Colonic mucosa (tissue), 4 donors: ENCODE results near the gene CD79B. TPM values are rescaled to one million over a fixed set of nuclear protein-coding genes. Genes with fewer than 3 reads are reported as not detected.

Experiments used
- DNase-seq: peaks from one replicate; pipeline ENCODE4 v3.0.0-alpha.2; 2020
- H3K27ac ChIP-seq: fragments of 200-600 bp; one replicate; pipeline ENCODE4 v1.8.0; 2021
- H3K27me3 ChIP-seq: fragments of 200-600 bp; one replicate; pipeline ENCODE4 v1.8.0; 2021
- H3K36me3 ChIP-seq: fragments of 200-600 bp; one replicate; pipeline ENCODE4 v1.8.0; 2021
- H3K4me1 ChIP-seq: fragments of 200-600 bp; one replicate; pipeline ENCODE4 v1.8.0; 2021; ENCODE audit warnings: mild to moderate bottlenecking
- H3K4me3 ChIP-seq: fragments of 200-600 bp; one replicate; pipeline ENCODE4 v1.8.0; 2021
- H3K9ac ChIP-seq, 2 donors: one replicate each; pipeline ENCODE4 v1.7.0; 2013; ENCODE audit warnings: control low read depth in 2 of 2, low read depth in 2 of 2, low read length in 2 of 2
- H3K9me3 ChIP-seq: fragments of 200-600 bp; one replicate; pipeline ENCODE4 v1.8.0; 2021
- intact Hi-C: fragments of 100-400 bp; cut with DNase I; formaldehyde crosslinking; loops from one replicate; pipeline ENCODE4 v1.14.1; 2022
- total RNA-seq, 2 donors: library from RNA; stranded (reverse); fragmentation: NEBNext Ultra II Directional in 1 of 2; extraction: Animal tissue kit (Norgen Biotek cat#: 25700) in 1 of 2; gene quantifications; one replicate each; pipeline ENCODE4 v1.2.1, GENCODE V29; 2021
- TF ChIP-seq, protein P1 (sequence below): fragments of 200-600 bp; IDR thresholded peaks from one replicate; pipeline ENCODE4 v1.8.0; 2022; ENCODE audit warnings: antibody characterized with exemption, mild to moderate bottlenecking
- donor health status: healthy.
- donor health status: DM: no; HTN: no; CAD: no.
- donor health status: DM: no; HTN: no; CAD: no.

The CD79B gene
- total RNA-seq, 2 donors from 2014 or later = 1.5 to 1.7 TPM

DNA sequence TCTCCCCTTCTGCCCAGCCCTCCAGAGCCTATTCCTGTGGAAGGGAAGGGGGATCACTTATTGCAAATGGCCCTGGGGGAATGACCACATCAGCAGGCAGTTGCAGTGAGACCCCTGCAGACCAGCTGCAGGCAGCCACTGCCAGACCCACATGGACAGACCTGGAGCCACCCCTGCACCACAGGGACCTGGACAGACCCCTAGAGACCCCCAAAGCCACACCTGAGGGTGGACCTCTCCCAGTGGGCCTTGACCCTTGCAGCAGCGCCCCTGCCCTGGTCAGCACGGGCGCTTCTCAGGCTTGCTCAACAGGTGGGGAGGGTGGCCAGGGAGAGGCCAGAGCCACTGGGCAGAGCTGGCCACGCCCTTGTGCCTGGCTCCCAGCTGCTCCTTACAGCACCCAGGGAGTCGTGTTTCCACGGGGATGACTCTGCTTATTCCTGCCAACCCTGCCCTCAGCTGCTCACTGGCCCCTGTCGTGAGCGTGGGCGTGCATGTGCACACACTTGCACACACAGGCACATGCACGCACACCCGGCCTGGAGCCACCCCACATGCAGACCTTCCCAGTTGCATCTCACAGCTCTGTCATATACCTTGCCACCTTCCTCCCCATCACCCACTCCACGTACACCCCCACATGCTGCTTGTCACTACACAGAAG is 41.9 kb upstream of the CD79B start:
- DNase-seq = no peak
- H3K27ac ChIP-seq = no peak overlapping the region
- H3K9me3 ChIP-seq = no peaks in the 10 kb centered on the region
- H3K4me1 ChIP-seq = no peaks in the 10 kb centered on the region
- H3K4me3 ChIP-seq = no peak overlapping the region
- intact Hi-C loops = no loop called here
- TF ChIP-seq, protein P1, sequence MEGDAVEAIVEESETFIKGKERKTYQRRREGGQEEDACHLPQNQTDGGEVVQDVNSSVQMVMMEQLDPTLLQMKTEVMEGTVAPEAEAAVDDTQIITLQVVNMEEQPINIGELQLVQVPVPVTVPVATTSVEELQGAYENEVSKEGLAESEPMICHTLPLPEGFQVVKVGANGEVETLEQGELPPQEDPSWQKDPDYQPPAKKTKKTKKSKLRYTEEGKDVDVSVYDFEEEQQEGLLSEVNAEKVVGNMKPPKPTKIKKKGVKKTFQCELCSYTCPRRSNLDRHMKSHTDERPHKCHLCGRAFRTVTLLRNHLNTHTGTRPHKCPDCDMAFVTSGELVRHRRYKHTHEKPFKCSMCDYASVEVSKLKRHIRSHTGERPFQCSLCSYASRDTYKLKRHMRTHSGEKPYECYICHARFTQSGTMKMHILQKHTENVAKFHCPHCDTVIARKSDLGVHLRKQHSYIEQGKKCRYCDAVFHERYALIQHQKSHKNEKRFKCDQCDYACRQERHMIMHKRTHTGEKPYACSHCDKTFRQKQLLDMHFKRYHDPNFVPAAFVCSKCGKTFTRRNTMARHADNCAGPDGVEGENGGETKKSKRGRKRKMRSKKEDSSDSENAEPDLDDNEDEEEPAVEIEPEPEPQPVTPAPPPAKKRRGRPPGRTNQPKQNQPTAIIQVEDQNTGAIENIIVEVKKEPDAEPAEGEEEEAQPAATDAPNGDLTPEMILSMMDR = no peak
- H3K36me3 ChIP-seq = no peaks in the 10 kb centered on the region
- no peak overlapping the region for H3K9ac ChIP-seq
- H3K27me3 ChIP-seq = no peaks in the 10 kb centered on the region

DNA sequence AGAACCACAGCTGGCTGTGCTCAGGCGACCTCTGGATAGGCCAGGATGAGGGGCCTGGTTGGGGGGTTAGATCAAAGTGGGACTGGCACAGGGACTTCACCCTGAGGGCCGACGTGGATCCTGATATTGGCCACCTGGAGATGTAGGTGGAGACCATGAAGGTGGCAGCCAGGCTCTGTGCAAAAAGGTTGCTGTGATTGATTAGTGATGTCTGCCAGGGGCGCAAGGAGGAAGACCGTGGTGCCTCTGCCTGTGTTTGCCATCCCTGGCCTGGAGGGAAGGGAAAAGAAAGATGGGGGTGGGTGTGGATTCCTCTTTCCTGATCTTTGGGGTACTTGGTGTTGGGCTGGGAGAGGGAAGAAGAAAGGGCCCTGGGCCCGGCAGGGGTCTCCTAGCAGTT is 41.1 kb upstream of the CD79B start:
- no peak for DNase-seq
- intact Hi-C loops = no loop called here
- H3K4me1 ChIP-seq = no peaks in the 10 kb centered on the region
- TF ChIP-seq, protein P1 = no peak
- H3K27ac ChIP-seq = no peak overlapping the region
- no peaks in the 10 kb centered on the region for H3K36me3 ChIP-seq
- no peaks in the 10 kb centered on the region for H3K27me3 ChIP-seq
- H3K9ac ChIP-seq = no peak overlapping the region
- H3K9me3 ChIP-seq = no peaks in the 10 kb centered on the region
- H3K4me3 ChIP-seq = no peak overlapping the region

DNA sequence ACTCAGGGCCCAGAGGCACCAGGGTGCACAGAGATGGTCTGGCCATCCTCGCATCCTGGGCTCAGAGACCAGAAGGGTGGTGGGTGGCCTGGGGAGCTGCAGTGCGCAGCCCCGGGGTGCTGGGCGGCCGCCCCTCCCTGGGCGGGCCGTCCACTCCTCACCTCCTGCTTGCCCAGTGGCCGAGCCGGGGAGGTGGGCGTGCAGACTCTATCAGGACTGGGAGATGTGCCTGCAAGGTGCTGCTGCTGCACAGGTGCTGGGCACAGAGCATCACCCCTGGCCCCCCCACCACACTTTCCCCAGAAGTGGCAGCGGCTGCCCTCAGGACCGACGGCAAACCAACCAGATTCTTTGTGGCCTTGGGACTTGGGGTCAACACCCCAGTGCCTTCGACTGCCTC is 40.7 kb upstream of the CD79B start, which contains the start of gene SCN4A:
TSS of gene SCN4A (minus strand) at position 123 of the 400 bp plus-strand sequence. CDS start at position 46, 77 bp downstream.
- Histone ChIP-seq H3K4me3 (no peak within 1 kb of the TSS), H3K9me3 (no peaks in the 10 kb centered on the region), H3K36me3 (no peaks in the 10 kb centered on the region), H3K27me3 (no peaks in the 10 kb centered on the region), H3K27ac (no peak within 1 kb of the TSS), H3K4me1 (no peaks in the 10 kb centered on the region), H3K9ac (no peak within 1 kb of the TSS)
- TF ChIP-seq, protein P1 = no peak
- DNase-seq = no peak
- intact Hi-C loops = no loop called here

DNA sequence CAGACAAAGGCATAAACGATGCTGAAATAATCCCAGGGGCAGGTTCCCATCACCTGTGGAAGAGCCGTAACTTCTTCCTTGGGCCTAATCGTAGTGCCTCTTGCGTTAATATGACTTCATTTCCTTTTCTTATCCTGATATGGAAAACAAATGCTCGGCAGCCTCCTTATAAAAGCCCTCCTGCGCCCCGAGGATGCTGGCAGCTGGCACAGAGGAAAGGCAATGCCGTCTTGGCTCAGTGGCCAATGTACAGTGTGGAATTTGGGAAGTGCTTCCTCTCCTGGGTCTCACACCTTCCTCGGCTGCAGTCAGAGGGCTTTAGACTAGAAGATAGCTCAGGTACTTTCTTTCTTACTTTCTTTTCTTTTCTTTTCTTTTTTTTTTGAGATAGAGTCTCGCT is 37.1 kb upstream of the CD79B start:
- TF ChIP-seq, protein P1 = no peak
- no peaks in the 10 kb centered on the region for H3K27me3 ChIP-seq
- no peaks in the 10 kb centered on the region for H3K4me1 ChIP-seq
- H3K36me3 ChIP-seq = no peaks in the 10 kb centered on the region
- H3K9me3 ChIP-seq = no peaks in the 10 kb centered on the region
- no peak overlapping the region for H3K9ac ChIP-seq
- no peak for DNase-seq
- intact Hi-C loops = no loop called here
- H3K27ac ChIP-seq = no peak overlapping the region
- no peak overlapping the region for H3K4me3 ChIP-seq

DNA sequence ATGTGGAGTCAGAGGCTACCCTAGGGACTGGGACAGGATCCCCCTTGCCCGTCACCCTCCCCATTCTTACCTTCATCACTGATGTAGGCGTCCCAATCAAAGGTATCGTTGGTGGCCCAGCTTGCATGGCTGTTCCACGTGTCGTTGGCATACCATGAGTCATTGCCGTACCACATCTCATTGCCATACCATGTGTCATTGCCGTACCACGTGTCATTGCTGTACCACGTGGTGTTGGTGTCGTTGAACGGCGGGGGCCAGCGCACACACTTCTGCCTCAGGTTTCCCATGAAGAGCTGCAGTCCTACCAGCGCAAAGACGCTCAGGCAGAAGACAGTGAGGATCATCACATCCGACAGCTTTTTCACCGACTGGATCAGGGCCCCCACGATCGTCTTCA is 35.8 kb upstream of the CD79B start:
- intact Hi-C loops = no loop called here
- Histone ChIP-seq H3K9ac (no peak overlapping the region), H3K4me3 (no peak overlapping the region), H3K36me3 (no peaks in the 10 kb centered on the region), H3K9me3 (no peaks in the 10 kb centered on the region), H3K27ac (no peak overlapping the region), H3K27me3 (no peaks in the 10 kb centered on the region), H3K4me1 (no peaks in the 10 kb centered on the region)
- TF ChIP-seq, protein P1 = no peak
- no peak for DNase-seq
